Neural cell (in vitro differentiated cells): Measurements from ENCODE around the gene PBX4. TPM values are rescaled to one million over a fixed set of nuclear protein-coding genes. Genes with fewer than 3 reads are reported as not detected.

Experiments used
- H2AFZ ChIP-seq: fragments of 200-600, 300-800 bp; sonication (generic), shearing (Covaris generic); 2 replicates; pipeline ENCODE4 v1.6.0; 2014; ENCODE audit warnings: low read depth, mild to moderate bottlenecking, antibody characterized with exemption, low read length, moderate library complexity
- H3F3A ChIP-seq: fragments of 200-600 bp; shearing (Covaris generic); 2 replicates; pipeline ENCODE4 v1.6.1; 2016; ENCODE audit warnings: mild to moderate bottlenecking, moderate library complexity, mixed read lengths, antibody characterized with exemption, low read length; ENCODE audit not compliant: insufficient read depth, poor library complexity, severe bottlenecking
- H3K27ac ChIP-seq: fragments of 200-600, 300-800 bp; sonication (generic), shearing (Covaris generic); 2 replicates; pipeline ENCODE4 v1.5.1; 2014; ENCODE audit warnings: mild to moderate bottlenecking, low read length, moderate library complexity
- H3K27me3 ChIP-seq: fragments of 300-800, 200-600 bp; sonication (generic), shearing (Covaris generic); 2 replicates; pipeline ENCODE4 v1.6.0; 2014; ENCODE audit warnings: mild to moderate bottlenecking, low read depth, low read length, moderate library complexity; ENCODE audit not compliant: insufficient read depth
- H3K36me3 ChIP-seq: fragments of 300-800, 200-600 bp; sonication (generic), shearing (Covaris generic); 2 replicates; pipeline ENCODE4 v1.5.1; 2014; ENCODE audit warnings: mild to moderate bottlenecking, antibody characterized with exemption, low read length, moderate library complexity; ENCODE audit not compliant: insufficient read depth
- H3K4me2 ChIP-seq: fragments of 300-800, 200-600 bp; sonication (generic), shearing (Covaris generic); 2 replicates; pipeline ENCODE4 v1.6.0; 2014; ENCODE audit warnings: mild to moderate bottlenecking, low read length
- H3K4me3 ChIP-seq: fragments of 300-800, 200-600 bp; sonication (generic), shearing (Covaris generic); 2 replicates; pipeline ENCODE4 v1.5.1; 2014; ENCODE audit warnings: mild to moderate bottlenecking, low read length, moderate library complexity
- H3K79me2 ChIP-seq: fragments of 200-600 bp; shearing (Covaris generic); replicated peaks from 2 replicates; pipeline ENCODE4 v1.6.0; 2014; ENCODE audit warnings: mild to moderate bottlenecking, low read length, moderate library complexity; ENCODE audit not compliant: insufficient read depth
- H3K9ac ChIP-seq: fragments of 300-800, 200-600 bp; sonication (generic), shearing (Covaris generic); 2 replicates; pipeline ENCODE4 v1.6.1; 2016; ENCODE audit warnings: mild to moderate bottlenecking, low read length, mixed read lengths
- H3K9me2 ChIP-seq: fragments of 200-600 bp; shearing (Covaris generic); 2 replicates; pipeline ENCODE4 v1.6.1; 2016; ENCODE audit warnings: mild to moderate bottlenecking, low read length, mixed read lengths; ENCODE audit not compliant: insufficient read depth
- H3K9me3 ChIP-seq: fragments of 200-600, 300-800 bp; sonication (generic), shearing (Covaris generic); 2 replicates; pipeline ENCODE4 v1.6.1; 2016; ENCODE audit warnings: mild to moderate bottlenecking, mixed run types, low read length, moderate library complexity, mixed read lengths
- H4K20me1 ChIP-seq: fragments of 200-600 bp; shearing (Covaris generic); 2 replicates; pipeline ENCODE4 v1.6.1; 2016; ENCODE audit warnings: mild to moderate bottlenecking, mixed run types; ENCODE audit not compliant: insufficient read depth
- EP300 ChIP-seq: fragments of 450-650 bp; conservative IDR thresholded peaks from 2 replicates; pipeline ENCODE4 v1.6.1; 2014; ENCODE audit warnings: antibody characterized with exemption, mild to moderate bottlenecking, moderate library complexity; ENCODE audit not compliant: poor library complexity, severe bottlenecking
- EZH2 ChIP-seq: fragments of 200-600, 300-800 bp; shearing (Covaris generic), sonication (generic); IDR thresholded peaks from 2 replicates; pipeline ENCODE4 v1.6.1; 2014; ENCODE audit warnings: antibody characterized with exemption, low read length, borderline replicate concordance, mild to moderate bottlenecking; ENCODE audit not compliant: insufficient read depth, poor library complexity, severe bottlenecking
- MXI1 ChIP-seq: fragments of 450-650 bp; conservative IDR thresholded peaks from 2 replicates; pipeline ENCODE4 v1.6.1; 2014; ENCODE audit warnings: antibody characterized with exemption, mild to moderate bottlenecking; ENCODE audit not compliant: poor library complexity, severe bottlenecking
- POLR2AphosphoS5 ChIP-seq: IDR thresholded peaks from 2 replicates; pipeline ENCODE4 v1.6.1; 2012
- RAD21 ChIP-seq: fragments of 450-650 bp; conservative IDR thresholded peaks from 2 replicates; pipeline ENCODE4 v1.6.1; 2014; ENCODE audit warnings: antibody characterized with exemption, mild to moderate bottlenecking, moderate library complexity
- SMC3 ChIP-seq: fragments of 450-650 bp; conservative IDR thresholded peaks from 2 replicates; pipeline ENCODE4 v1.6.1; 2014; ENCODE audit warnings: antibody characterized with exemption, mild to moderate bottlenecking, moderate library complexity; ENCODE audit not compliant: poor library complexity
- TAF1 ChIP-seq: IDR thresholded peaks from 2 replicates; pipeline ENCODE4 v1.6.1; 2012; ENCODE audit warnings: low read depth
- polyA plus RNA-seq: library from polyadenylated mRNA; depleted of rRNA; stranded (reverse); fragments of >200 nt; gene quantifications from 2 replicates; pipeline ENCODE4 v1.2.3, GENCODE V29; 2014
- TF ChIP-seq, protein P1 (sequence below): IDR thresholded peaks from 2 replicates; pipeline ENCODE4 v1.6.1; 2012; ENCODE audit warnings: borderline replicate concordance
- TF ChIP-seq, protein P2 (sequence below): fragments of 450-650 bp; IDR thresholded peaks from 2 replicates; pipeline ENCODE4 v1.5.1; 2014; ENCODE audit warnings: antibody characterized with exemption, mild to moderate bottlenecking, moderate library complexity; ENCODE audit not compliant: poor library complexity, severe bottlenecking

Gene PBX4
- polyA plus RNA-seq, 1 donor from 2014 or later = 7.5 TPM

- Histone ChIP-seq H3K9ac (no peak overlapping the region), H3K27ac (no peak overlapping the region), H3K4me3 (no peak overlapping the region), H3K4me2 (no peak overlapping the region), H3K27me3 (no peaks in the 10 kb centered on the region), H3F3A (no peaks in the 10 kb centered on the region), H3K79me2 (no peaks in the 10 kb centered on the region), H3K9me3 (no peaks in the 10 kb centered on the region), H2AFZ (no peak overlapping the region), H4K20me1 (no peaks in the 10 kb centered on the region), H3K36me3 (no peaks in the 10 kb centered on the region), H3K9me2 (no peaks in the 10 kb centered on the region)
- TF ChIP-seq TAF1 (no peak), EZH2 (no peak), SMC3 (no peak), EP300 (no peak), MXI1 (no peak), POLR2AphosphoS5 (no peak), RAD21 (no peak)
- TF ChIP-seq, protein P1, sequence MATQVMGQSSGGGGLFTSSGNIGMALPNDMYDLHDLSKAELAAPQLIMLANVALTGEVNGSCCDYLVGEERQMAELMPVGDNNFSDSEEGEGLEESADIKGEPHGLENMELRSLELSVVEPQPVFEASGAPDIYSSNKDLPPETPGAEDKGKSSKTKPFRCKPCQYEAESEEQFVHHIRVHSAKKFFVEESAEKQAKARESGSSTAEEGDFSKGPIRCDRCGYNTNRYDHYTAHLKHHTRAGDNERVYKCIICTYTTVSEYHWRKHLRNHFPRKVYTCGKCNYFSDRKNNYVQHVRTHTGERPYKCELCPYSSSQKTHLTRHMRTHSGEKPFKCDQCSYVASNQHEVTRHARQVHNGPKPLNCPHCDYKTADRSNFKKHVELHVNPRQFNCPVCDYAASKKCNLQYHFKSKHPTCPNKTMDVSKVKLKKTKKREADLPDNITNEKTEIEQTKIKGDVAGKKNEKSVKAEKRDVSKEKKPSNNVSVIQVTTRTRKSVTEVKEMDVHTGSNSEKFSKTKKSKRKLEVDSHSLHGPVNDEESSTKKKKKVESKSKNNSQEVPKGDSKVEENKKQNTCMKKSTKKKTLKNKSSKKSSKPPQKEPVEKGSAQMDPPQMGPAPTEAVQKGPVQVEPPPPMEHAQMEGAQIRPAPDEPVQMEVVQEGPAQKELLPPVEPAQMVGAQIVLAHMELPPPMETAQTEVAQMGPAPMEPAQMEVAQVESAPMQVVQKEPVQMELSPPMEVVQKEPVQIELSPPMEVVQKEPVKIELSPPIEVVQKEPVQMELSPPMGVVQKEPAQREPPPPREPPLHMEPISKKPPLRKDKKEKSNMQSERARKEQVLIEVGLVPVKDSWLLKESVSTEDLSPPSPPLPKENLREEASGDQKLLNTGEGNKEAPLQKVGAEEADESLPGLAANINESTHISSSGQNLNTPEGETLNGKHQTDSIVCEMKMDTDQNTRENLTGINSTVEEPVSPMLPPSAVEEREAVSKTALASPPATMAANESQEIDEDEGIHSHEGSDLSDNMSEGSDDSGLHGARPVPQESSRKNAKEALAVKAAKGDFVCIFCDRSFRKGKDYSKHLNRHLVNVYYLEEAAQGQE = no peak
- TF ChIP-seq, protein P2, sequence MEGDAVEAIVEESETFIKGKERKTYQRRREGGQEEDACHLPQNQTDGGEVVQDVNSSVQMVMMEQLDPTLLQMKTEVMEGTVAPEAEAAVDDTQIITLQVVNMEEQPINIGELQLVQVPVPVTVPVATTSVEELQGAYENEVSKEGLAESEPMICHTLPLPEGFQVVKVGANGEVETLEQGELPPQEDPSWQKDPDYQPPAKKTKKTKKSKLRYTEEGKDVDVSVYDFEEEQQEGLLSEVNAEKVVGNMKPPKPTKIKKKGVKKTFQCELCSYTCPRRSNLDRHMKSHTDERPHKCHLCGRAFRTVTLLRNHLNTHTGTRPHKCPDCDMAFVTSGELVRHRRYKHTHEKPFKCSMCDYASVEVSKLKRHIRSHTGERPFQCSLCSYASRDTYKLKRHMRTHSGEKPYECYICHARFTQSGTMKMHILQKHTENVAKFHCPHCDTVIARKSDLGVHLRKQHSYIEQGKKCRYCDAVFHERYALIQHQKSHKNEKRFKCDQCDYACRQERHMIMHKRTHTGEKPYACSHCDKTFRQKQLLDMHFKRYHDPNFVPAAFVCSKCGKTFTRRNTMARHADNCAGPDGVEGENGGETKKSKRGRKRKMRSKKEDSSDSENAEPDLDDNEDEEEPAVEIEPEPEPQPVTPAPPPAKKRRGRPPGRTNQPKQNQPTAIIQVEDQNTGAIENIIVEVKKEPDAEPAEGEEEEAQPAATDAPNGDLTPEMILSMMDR = no peak
These were observed 67.3 kb downstream of the PBX4 start for GRCh38 chr19:19550972-19551852.

GRCh38 chr19:19550485-19550929 is 68.0 kb downstream of the PBX4 start:
- Histone ChIP-seq H3F3A (no peaks in the 10 kb centered on the region), H3K9ac (no peak overlapping the region), H3K36me3 (no peaks in the 10 kb centered on the region), H3K9me3 (no peaks in the 10 kb centered on the region), H3K27me3 (no peaks in the 10 kb centered on the region), H3K79me2 (no peaks in the 10 kb centered on the region), H2AFZ (no peak overlapping the region), H3K27ac (no peak overlapping the region), H3K4me3 (no peak overlapping the region), H4K20me1 (no peaks in the 10 kb centered on the region), H3K4me2 (no peak overlapping the region), H3K9me2 (no peaks in the 10 kb centered on the region)
- TF ChIP-seq RAD21 (no peak), EZH2 (no peak), MXI1 (no peak), SMC3 (no peak), EP300 (no peak), TAF1 (no peak), POLR2AphosphoS5 (no peak)
- TF ChIP-seq, protein P2 = no peak
- TF ChIP-seq, protein P1 = no peak
